DOHH2 (cell line): ENCODE data around the gene VPS13A.

Source experiments
- H3F3A ChIP-seq: fragments of 200-600 bp; sonication (generic), shearing (Covaris generic); 2 replicates; pipeline ENCODE4 v1.6.0; 2016; ENCODE audit warnings: antibody characterized with exemption, mild to moderate bottlenecking; ENCODE audit not compliant: control insufficient read depth, insufficient read depth
- H3K27ac ChIP-seq: fragments of 200-600 bp; sonication (generic); 2 replicates; pipeline ENCODE4 v1.5.1; 2014; ENCODE audit warnings: low read depth, mild to moderate bottlenecking, low read length, moderate library complexity
- H3K27me3 ChIP-seq: fragments of 200-600 bp; sonication (generic); 2 replicates; pipeline ENCODE4 v1.6.1; 2014; ENCODE audit warnings: mild to moderate bottlenecking, low read length, mixed read lengths; ENCODE audit not compliant: control insufficient read depth
- H3K36me3 ChIP-seq: fragments of 200-600 bp; sonication (generic); 2 replicates; pipeline ENCODE4 v1.6.1; 2014; ENCODE audit warnings: mild to moderate bottlenecking, low read length, moderate library complexity, mixed read lengths; ENCODE audit not compliant: control insufficient read depth
- H3K4me1 ChIP-seq: fragments of 200-600 bp; sonication (generic); 2 replicates; pipeline ENCODE4 v1.6.1; 2014; ENCODE audit warnings: mild to moderate bottlenecking, low read length, mixed read lengths; ENCODE audit not compliant: control insufficient read depth
- H3K4me2 ChIP-seq: fragments of 200-600 bp; sonication (generic); 2 replicates; pipeline ENCODE4 v1.6.0; 2014; ENCODE audit warnings: mild to moderate bottlenecking, low read length, moderate library complexity
- H3K4me3 ChIP-seq: fragments of 200-600 bp; sonication (generic); 2 replicates; pipeline ENCODE4 v1.5.1; 2014; ENCODE audit warnings: mild to moderate bottlenecking, low read length, mixed read lengths
- H3K79me2 ChIP-seq: fragments of 200-600 bp; sonication (generic); 2 replicates; pipeline ENCODE4 v1.6.1; 2014; ENCODE audit warnings: mild to moderate bottlenecking, low read length, mixed read lengths; ENCODE audit not compliant: control insufficient read depth
- H3K9me2 ChIP-seq: fragments of 200-600 bp; sonication (generic); replicated peaks from 2 replicates; pipeline ENCODE4 v1.6.1; 2014; ENCODE audit warnings: mild to moderate bottlenecking, low read length, mixed read lengths; ENCODE audit not compliant: control insufficient read depth
- H3K9me3 ChIP-seq: fragments of 200-600 bp; sonication (generic); 2 replicates; pipeline ENCODE4 v1.6.1; 2014; ENCODE audit warnings: antibody characterized with exemption, low read length, mixed read lengths; ENCODE audit not compliant: control insufficient read depth, insufficient read depth
- H4K20me1 ChIP-seq: fragments of 200-600 bp; sonication (generic); 2 replicates; pipeline ENCODE4 v1.6.0; 2014; ENCODE audit warnings: low read depth, mild to moderate bottlenecking, antibody characterized with exemption, low read length, moderate library complexity; ENCODE audit not compliant: control insufficient read depth, insufficient read depth
- CTCF ChIP-seq: fragments of 200-600 bp; sonication (generic); IDR thresholded peaks from one replicate; pipeline ENCODE4 v1.5.1; 2014; ENCODE audit warnings: antibody characterized with exemption, mild to moderate bottlenecking, low read depth, low read length; ENCODE audit not compliant: poor library complexity, severe bottlenecking
- EZH2phosphoT487 ChIP-seq: fragments of 200-600 bp; sonication (generic); IDR thresholded peaks from 2 replicates; pipeline ENCODE4 v1.6.1; 2017; ENCODE audit warnings: borderline replicate concordance, mild to moderate bottlenecking, antibody characterized with exemption, low read length, moderate library complexity, mixed read lengths

Gene VPS13A

GRCh38 chr9:77423841-77424240 is 246.5 kb downstream of the VPS13A start:
- Histone ChIP-seq H3F3A (no peaks in the 10 kb centered on the region), H3K79me2 (no peaks in the 10 kb centered on the region), H3K4me2 (no peak overlapping the region), H3K4me3 (no peak overlapping the region), H3K27ac (no peak overlapping the region), H4K20me1 (no peaks in the 10 kb centered on the region), H3K36me3 (no peaks in the 10 kb centered on the region), H3K9me2 (no peaks in the 10 kb centered on the region), H3K4me1 (no peaks in the 10 kb centered on the region), H3K27me3 (no peaks in the 10 kb centered on the region), H3K9me3 (no peaks in the 10 kb centered on the region)
- TF ChIP-seq CTCF (no peak), EZH2phosphoT487 (no peak)

- TF ChIP-seq CTCF: no peak
- no peak for TF ChIP-seq EZH2phosphoT487
- Histone ChIP-seq H3K4me3 (no peak overlapping the region), H3K9me2 (no peaks in the 10 kb centered on the region), H3K36me3 (no peaks in the 10 kb centered on the region), H3K27ac (no peak overlapping the region), H3K27me3 (no peaks in the 10 kb centered on the region), H3K4me2 (no peak overlapping the region), H3K4me1 (no peaks in the 10 kb centered on the region), H3F3A (no peaks in the 10 kb centered on the region), H4K20me1 (no peaks in the 10 kb centered on the region), H3K9me3 (no peaks in the 10 kb centered on the region), H3K79me2 (no peaks in the 10 kb centered on the region)
Measured at GRCh38 chr9:77424993-77425392, 247.7 kb downstream of the VPS13A start.

- no peaks in the 10 kb centered on the region for H4K20me1 ChIP-seq
- H3K27me3 ChIP-seq: no peaks in the 10 kb centered on the region
- no peaks in the 10 kb centered on the region for H3K36me3 ChIP-seq
- no peak overlapping the region for H3K4me3 ChIP-seq
- no peaks in the 10 kb centered on the region for H3K4me1 ChIP-seq
- H3K27ac ChIP-seq: no peak overlapping the region
- no peak for TF ChIP-seq CTCF
- H3K79me2 ChIP-seq: no peaks in the 10 kb centered on the region
- no peaks in the 10 kb centered on the region for H3F3A ChIP-seq
- no peaks in the 10 kb centered on the region for H3K9me2 ChIP-seq
- H3K4me2 ChIP-seq: no peak overlapping the region
- H3K9me3 ChIP-seq: no peaks in the 10 kb centered on the region
Measured at GRCh38 chr9:77426712-77427111, 249.4 kb downstream of the VPS13A start.

- no peak overlapping the region for H3K4me3 ChIP-seq
- H3K9me3 ChIP-seq: no peaks in the 10 kb centered on the region
- no peak overlapping the region for H3K27ac ChIP-seq
- no peaks in the 10 kb centered on the region for H3K36me3 ChIP-seq
- no peaks in the 10 kb centered on the region for H3K4me1 ChIP-seq
- no peaks in the 10 kb centered on the region for H3K79me2 ChIP-seq
- TF ChIP-seq EZH2phosphoT487 (no peak), CTCF (no peak)
- H3K9me2 ChIP-seq: no peaks in the 10 kb centered on the region
- no peak overlapping the region for H3K4me2 ChIP-seq
- H3K27me3 ChIP-seq: no peaks in the 10 kb centered on the region
- H4K20me1 ChIP-seq: no peaks in the 10 kb centered on the region
- H3F3A ChIP-seq: no peaks in the 10 kb centered on the region
Measured at GRCh38 chr9:77427256-77427927, 250.1 kb downstream of the VPS13A start.
